IMR-90 (cell line): ENCODE results near the gene TBCE. TPM values are rescaled to one million over a fixed set of nuclear protein-coding genes. Genes with fewer than 3 reads are reported as not detected.

Experiments
- ATAC-seq: fragments of 200-7000 bp; cut with Tn5 transposase; 2 replicates; pipeline ENCODE4 v1.9.1; 2020; ENCODE audit warnings: low read depth, mild to moderate bottlenecking, moderate library complexity
- BruUV-seq: library from RNA; stranded (reverse); fragments of 400-500 nt; replicated peaks from 2 replicates; lab custom pipeline; 2021; lab: Mats Ljungman, UMichigan
- CTCF ChIA-PET: fragments of 300-600 bp; formaldehyde crosslinking; extraction: SDS; loops from one replicate; lab custom pipeline; 2021; ENCODE audit warnings: antibody characterized with exemption; lab: Yijun Ruan, JAX
- POLR2A ChIA-PET: fragments of 300-600 bp; sonication (Branson Sonifier 250); formaldehyde crosslinking; loops from one replicate; lab custom pipeline; 2022; ENCODE audit warnings: antibody characterized with exemption; ENCODE audit not compliant: unreplicated experiment; lab: Charles Lee
- DNase-seq: peaks from one replicate; pipeline ENCODE4 v3.0.0; 2013
- H2AFZ ChIP-seq: replicated peaks from 2 replicates; pipeline ENCODE3; 2013; ENCODE audit warnings: low read length, mild to moderate bottlenecking; ENCODE audit not compliant: poor library complexity
- H2AK5ac ChIP-seq: 2 replicates; pipeline ENCODE4 v1.6.1; 2013; ENCODE audit warnings: low read depth, low read length, inconsistent platforms
- H2AK9ac ChIP-seq: replicated peaks from 2 replicates; pipeline ENCODE3; 2013; ENCODE audit warnings: mild to moderate bottlenecking, low read depth, low read length, moderate library complexity; ENCODE audit not compliant: poor library complexity
- H2BK120ac ChIP-seq: 2 replicates; pipeline ENCODE4 v1.6.1; 2013; ENCODE audit warnings: low read depth, low read length, inconsistent platforms
- H2BK15ac ChIP-seq: 3 replicates; pipeline ENCODE4 v1.6.1; 2013; ENCODE audit warnings: low read depth, low read length, inconsistent platforms
- H2BK20ac ChIP-seq: 2 replicates; pipeline ENCODE4 v1.6.1; 2013; ENCODE audit warnings: low read depth, mild to moderate bottlenecking, inconsistent platforms, low read length, moderate library complexity
- H2BK5ac ChIP-seq: 2 replicates; pipeline ENCODE4 v1.6.1; 2013; ENCODE audit warnings: mild to moderate bottlenecking, low read depth, low read length, inconsistent platforms; ENCODE audit not compliant: poor library complexity, severe bottlenecking
- H3K14ac ChIP-seq: replicated peaks from 2 replicates; pipeline ENCODE4 v1.6.1; 2013; ENCODE audit warnings: low read depth, low read length, inconsistent platforms
- H3K18ac ChIP-seq: 2 replicates; pipeline ENCODE4 v1.6.1; 2013; ENCODE audit warnings: low read depth, low read length, control low read depth
- H3K23ac ChIP-seq: 2 replicates; pipeline ENCODE4 v1.6.1; 2013; ENCODE audit warnings: low read depth, low read length, inconsistent platforms
- H3K27ac ChIP-seq: 2 replicates; pipeline ENCODE4 v1.5.1; 2013; ENCODE audit warnings: mild to moderate bottlenecking, control low read depth, low read length; ENCODE audit not compliant: insufficient read depth
- H3K27me3 ChIP-seq: 2 replicates; pipeline ENCODE4 v1.6.1; 2013; ENCODE audit warnings: low read length; ENCODE audit not compliant: control insufficient read depth, insufficient read depth
- H3K36me3 ChIP-seq: 2 replicates; pipeline ENCODE4 v1.6.1; 2013; ENCODE audit warnings: low read length, mixed read lengths; ENCODE audit not compliant: control insufficient read depth, insufficient read depth
- H3K4ac ChIP-seq: 2 replicates; pipeline ENCODE4 v1.6.1; 2013; ENCODE audit warnings: low read depth, low read length, inconsistent platforms
- H3K4me1 ChIP-seq: 2 replicates; pipeline ENCODE4 v1.6.1; 2013; ENCODE audit warnings: low read length, mixed read lengths; ENCODE audit not compliant: control insufficient read depth, insufficient read depth
- H3K4me2 ChIP-seq: 2 replicates; pipeline ENCODE4 v1.6.1; 2013; ENCODE audit warnings: low read depth, mild to moderate bottlenecking, control low read depth, low read length, moderate library complexity
- H3K4me3 ChIP-seq: 2 replicates; pipeline ENCODE4 v1.5.1; 2013; ENCODE audit warnings: low read depth, mild to moderate bottlenecking, control low read depth, low read length, moderate library complexity; ENCODE audit not compliant: insufficient read depth
- H3K56ac ChIP-seq: 2 replicates; pipeline ENCODE4 v1.6.1; 2013; ENCODE audit warnings: low read length, inconsistent platforms; ENCODE audit not compliant: insufficient read depth; ENCODE audit errors: extremely low read depth
- H3K79me1 ChIP-seq, 2 experiments: 2 replicates each; pipeline ENCODE4 v1.6.1; 2013; ENCODE audit warnings: low read length in 2 of 2, inconsistent platforms in 1 of 2, low read depth in 1 of 2
- H3K9ac ChIP-seq: 2 replicates; pipeline ENCODE4 v1.6.1; 2013; ENCODE audit warnings: low read depth, low read length, control low read depth
- H3K9me1 ChIP-seq: 2 replicates; pipeline ENCODE4 v1.6.1; 2013; ENCODE audit warnings: low read length, inconsistent platforms; ENCODE audit not compliant: insufficient read depth
- H3K9me3 ChIP-seq: 2 replicates; pipeline ENCODE4 v1.6.1; 2013; ENCODE audit warnings: low read length; ENCODE audit not compliant: control insufficient read depth, insufficient read depth
- H4K20me1 ChIP-seq: 2 replicates; pipeline ENCODE4 v1.6.1; 2013; ENCODE audit warnings: low read length, inconsistent platforms; ENCODE audit not compliant: insufficient read depth
- H4K5ac ChIP-seq: 2 replicates; pipeline ENCODE4 v1.6.1; 2013; ENCODE audit warnings: mild to moderate bottlenecking, low read depth, low read length, control low read depth
- H4K8ac ChIP-seq, 2 experiments: 2 replicates each; pipeline ENCODE4 v1.6.1; 2013; ENCODE audit warnings: low read depth in 2 of 2, low read length in 2 of 2, control low read depth in 1 of 2, inconsistent platforms in 1 of 2
- H4K91ac ChIP-seq: 2 replicates; pipeline ENCODE4 v1.6.1; 2013; ENCODE audit warnings: low read depth, low read length, inconsistent platforms; ENCODE audit not compliant: insufficient read depth
- CEBPB ChIP-seq: IDR thresholded peaks from 2 replicates; pipeline ENCODE4 v1.6.1; 2012; ENCODE audit warnings: low read depth, low read length, improper control_type of control experiment
- CTCF ChIP-seq: conservative IDR thresholded peaks from 2 replicates; pipeline ENCODE4 v1.5.1; 2012; ENCODE audit warnings: mild to moderate bottlenecking, low read depth, low read length, improper control_type of control experiment
- NFE2L2 ChIP-seq: fragments of 150-350 bp; IDR thresholded peaks from 2 replicates; pipeline ENCODE4 v1.6.1; 2016; ENCODE audit warnings: low read depth, mild to moderate bottlenecking, low read length
- WGBS, 2 experiments: methylation state at CpG; one replicate each; pipeline versions ENCODE4 v1.1.5 to v1.1.7; 2013; ENCODE audit warnings: missing lambda C conversion rate in 2 of 2; ENCODE audit not compliant: insufficient read length in 1 of 2; ENCODE audit errors: extremely low coverage in 2 of 2; 5-methylcytosine and 5-hydroxymethylcytosine counted together
- dilution Hi-C: fragments of 300-500 bp; cut with HindIII; formaldehyde crosslinking; loops from one replicate; pipeline ENCODE4 v1.14.3; 2018; ENCODE audit warnings: low sequenced_read_pairs; ENCODE audit not compliant: unreplicated experiment
- in situ Hi-C: fragments of 300-500 bp; cut with MboI; formaldehyde crosslinking; loops from 3 replicates; pipeline ENCODE4 v1.14.3; 2019; ENCODE audit warnings: low sequenced_read_pairs, inconsistent platforms, mixed read lengths
- intact Hi-C: fragments of 100-400 bp; cut with micrococcal nuclease; formaldehyde crosslinking; loops from 2 replicates; pipeline ENCODE4 v1.10.0; 2022
- polyA plus RNA-seq, 3 experiments: library from polyadenylated mRNA; depleted of rRNA; stranded (reverse); fragments of >200 nt; gene quantifications; 2 replicates each; pipeline ENCODE4 v1.2.3, GENCODE V29; 2012; ENCODE audit warnings: low replicate concordance in 1 of 3
- total RNA-seq: library from RNA; depleted of rRNA; stranded (reverse); fragments of >200 nt; gene quantifications from 2 replicates; pipeline ENCODE4 v1.2.3, GENCODE V29; 2012

TBCE gene
- total and polyA plus RNA-seq, 2 of the 4 experiments (the other 2 are of a cell fraction), result 25.3 to 26.7 TPM

DNA sequence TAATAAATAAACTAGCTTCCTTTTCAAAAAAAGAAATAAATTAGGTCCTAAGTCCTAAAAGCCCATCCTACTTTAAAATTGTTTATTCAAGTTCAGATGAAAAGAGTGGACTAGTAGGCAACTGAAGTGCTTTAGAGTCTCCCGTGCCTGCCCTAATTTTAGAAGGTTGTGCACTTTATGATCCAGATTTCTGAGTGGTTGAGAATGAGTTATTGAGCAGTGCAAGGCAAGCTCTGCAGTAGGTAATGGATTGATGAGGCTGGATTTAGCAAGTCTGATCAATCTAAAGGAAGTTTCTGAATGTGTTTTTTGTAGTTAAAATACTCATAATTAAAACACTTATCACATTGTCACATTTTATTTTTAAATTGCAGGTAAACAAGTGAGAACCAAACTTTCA is 25.9 kb upstream of the TBCE start:
- no peak for ATAC-seq
- no TSS peak for BruUV-seq

More for the DNA sequence above, 25.9 kb upstream of the TBCE start:
- Histone ChIP-seq H4K5ac (no peak overlapping the region), H2AFZ (no peak overlapping the region), H3K4ac (no peak overlapping the region), H3K27ac (no peak overlapping the region), H3K18ac (no peak overlapping the region), H3K56ac (no peak overlapping the region), H3K79me1 (peaks cover 9 to 20% of the 10 kb centered on the region in 2 experiments; a peak in 3 of 4 replicates), H2BK20ac (no peak overlapping the region), H3K27me3 (no peaks in the 10 kb centered on the region), H4K20me1 (no peaks in the 10 kb centered on the region), H4K8ac (no peak overlapping the region), H4K91ac (no peak overlapping the region), H2AK5ac (no peak overlapping the region), H3K9me1 (no peaks in the 10 kb centered on the region), H3K14ac (no peak overlapping the region), H3K23ac (no peak overlapping the region), H2BK15ac (no peak overlapping the region), H2BK120ac (no peak overlapping the region), H3K4me2 (no peak overlapping the region), H3K4me3 (no peak overlapping the region), H3K9ac (no peak overlapping the region), H2BK5ac (no peak overlapping the region), H3K4me1 (peaks cover 2% of the 10 kb centered on the region), H3K9me3 (no peaks in the 10 kb centered on the region), H2AK9ac (no peak overlapping the region), H3K36me3 (peaks cover 21% of the 10 kb centered on the region)
- dilution Hi-C loops (no loop called here), intact Hi-C loops (no loop called here), in situ Hi-C loops (no loop called here)
- ChIA-PET POLR2A (no interaction called here), CTCF (interaction anchor here (0.6 kb wide), 1 partner anchor 150 kb away, joined by 3 read pairs; no protein-coding TSS in a partner anchor)
- no peak for TF ChIP-seq CEBPB
- TF ChIP-seq NFE2L2, result no peak
- no peak for TF ChIP-seq CTCF
- no peak for DNase-seq
- WGBS, 2 experiments, result no CpG with 5 or more reads among the region's 1 CpG
